HG03378 (cell line): ENCODE data around the gene PDXP.
"Not testable (repeated sequence)": the region's sequence is repeated elsewhere in the genome, so short reads cannot be mapped to it uniquely, and the experiment has no call there.

Experiments
- ATAC-seq: cut with Tn5 transposase; IDR thresholded peaks from one replicate; pipeline ENCODE4 v1.9.1; 2021; ENCODE audit warnings: mild to moderate bottlenecking, moderate library complexity; ENCODE audit not compliant: unreplicated experiment

Gene PDXP, protein sequence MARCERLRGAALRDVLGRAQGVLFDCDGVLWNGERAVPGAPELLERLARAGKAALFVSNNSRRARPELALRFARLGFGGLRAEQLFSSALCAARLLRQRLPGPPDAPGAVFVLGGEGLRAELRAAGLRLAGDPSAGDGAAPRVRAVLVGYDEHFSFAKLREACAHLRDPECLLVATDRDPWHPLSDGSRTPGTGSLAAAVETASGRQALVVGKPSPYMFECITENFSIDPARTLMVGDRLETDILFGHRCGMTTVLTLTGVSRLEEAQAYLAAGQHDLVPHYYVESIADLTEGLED

DNA sequence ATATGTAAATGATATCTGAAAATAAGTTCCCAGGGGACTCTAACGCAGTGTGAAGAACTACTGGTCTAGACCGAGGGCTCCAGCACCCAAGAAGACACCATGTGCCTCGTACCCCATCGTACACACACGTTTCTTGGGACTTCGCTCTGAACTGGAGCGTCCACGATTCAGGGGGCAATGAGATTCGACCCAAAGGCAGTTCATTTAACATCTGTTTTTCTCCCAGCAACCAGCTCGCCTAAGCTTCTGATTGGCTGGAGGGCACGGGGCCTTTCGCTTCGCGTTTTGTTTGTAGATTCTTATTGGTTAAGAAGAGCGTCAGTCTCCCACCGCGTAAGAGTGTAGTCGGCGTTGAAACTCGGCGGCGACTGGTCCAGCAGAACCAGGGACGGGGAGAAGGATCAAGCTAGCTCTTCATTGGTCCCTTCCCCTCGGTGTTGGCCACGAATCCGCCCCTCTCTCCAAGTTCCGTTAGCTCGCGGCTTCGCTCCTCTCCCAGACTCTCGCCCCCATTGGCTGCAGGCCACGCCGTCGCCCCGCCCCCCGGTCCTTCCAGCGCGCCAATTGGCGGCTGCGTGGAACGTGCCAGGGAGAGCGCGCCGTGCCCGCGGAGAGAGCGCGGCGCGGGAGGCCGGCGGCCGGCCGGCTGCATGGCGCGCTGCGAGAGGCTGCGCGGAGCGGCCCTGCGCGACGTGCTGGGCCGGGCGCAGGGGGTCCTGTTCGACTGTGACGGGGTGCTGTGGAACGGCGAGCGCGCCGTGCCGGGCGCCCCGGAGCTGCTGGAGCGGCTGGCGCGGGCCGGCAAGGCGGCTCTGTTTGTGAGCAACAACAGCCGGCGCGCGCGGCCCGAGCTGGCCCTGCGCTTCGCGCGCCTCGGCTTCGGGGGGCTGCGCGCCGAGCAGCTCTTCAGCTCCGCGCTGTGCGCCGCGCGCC lies at the start of gene PDXP:
TSS of gene PDXP (plus strand) at position 591 of the 933 bp plus-strand sequence. CDS start at position 651, 60 bp downstream.
- peak; percentile 74 for ATAC-seq

DNA sequence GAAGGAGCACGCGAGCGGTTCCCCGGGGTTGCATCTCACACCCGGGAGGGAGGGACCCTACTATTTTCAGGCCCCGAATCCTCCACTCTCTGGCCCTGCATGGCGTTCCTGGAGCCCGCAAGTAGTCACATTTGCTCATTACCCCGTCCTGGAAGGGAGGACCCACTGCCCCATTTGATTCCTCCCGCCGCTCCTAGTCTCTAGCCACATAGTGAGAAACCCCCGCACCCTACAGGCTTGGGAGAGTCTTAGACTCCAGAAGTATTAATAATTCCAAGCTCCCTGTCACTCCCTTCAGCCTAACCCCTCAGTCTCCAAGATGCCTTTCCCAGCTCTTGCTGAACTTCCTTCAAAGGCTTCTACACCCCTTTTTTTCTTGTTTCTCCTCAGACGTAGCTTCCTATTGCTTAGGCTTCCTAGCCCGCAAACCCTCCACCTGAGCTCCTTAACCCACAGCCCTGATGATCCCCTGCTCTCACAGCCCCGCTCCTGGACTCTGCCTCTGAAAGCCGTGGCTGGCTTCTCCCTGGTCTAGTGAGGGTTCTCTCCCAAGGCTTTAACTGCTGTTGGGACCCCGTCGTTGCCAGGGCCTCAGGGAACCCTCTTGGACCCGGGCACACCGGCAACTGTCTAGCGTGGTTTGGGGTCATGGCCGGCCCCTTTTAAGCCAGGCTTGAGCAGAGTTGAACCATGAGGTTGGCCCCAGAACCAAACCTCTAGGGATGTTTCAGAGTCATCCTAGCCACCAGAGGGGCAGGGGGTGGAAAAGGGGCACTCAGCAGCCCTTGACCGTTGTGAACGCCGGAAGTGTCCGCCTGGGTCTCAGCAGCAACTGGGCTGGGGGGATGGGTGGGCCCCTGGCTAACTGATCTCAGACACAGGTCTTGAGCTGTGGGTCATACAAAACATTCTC lies 49.0 kb upstream of the PDXP start:
- no peak for ATAC-seq

DNA sequence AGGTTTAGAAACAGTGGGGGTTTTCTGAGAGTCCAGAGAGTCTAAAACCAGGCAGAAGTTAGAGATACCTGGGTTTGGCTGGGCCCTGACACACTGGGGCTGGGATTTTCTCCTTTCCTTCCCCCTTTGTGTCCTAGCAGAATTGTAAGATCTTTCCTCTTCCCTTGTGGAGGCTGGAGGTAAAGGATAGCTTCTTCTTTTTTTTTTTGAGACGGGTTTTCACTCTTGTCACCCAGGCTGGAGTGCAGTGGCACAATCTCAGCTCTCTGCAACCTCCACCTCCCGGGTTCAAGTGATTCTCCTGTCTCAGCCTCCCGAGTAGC lies 48.4 kb upstream of the PDXP start:
- not testable (repeated sequence) for ATAC-seq

DNA sequence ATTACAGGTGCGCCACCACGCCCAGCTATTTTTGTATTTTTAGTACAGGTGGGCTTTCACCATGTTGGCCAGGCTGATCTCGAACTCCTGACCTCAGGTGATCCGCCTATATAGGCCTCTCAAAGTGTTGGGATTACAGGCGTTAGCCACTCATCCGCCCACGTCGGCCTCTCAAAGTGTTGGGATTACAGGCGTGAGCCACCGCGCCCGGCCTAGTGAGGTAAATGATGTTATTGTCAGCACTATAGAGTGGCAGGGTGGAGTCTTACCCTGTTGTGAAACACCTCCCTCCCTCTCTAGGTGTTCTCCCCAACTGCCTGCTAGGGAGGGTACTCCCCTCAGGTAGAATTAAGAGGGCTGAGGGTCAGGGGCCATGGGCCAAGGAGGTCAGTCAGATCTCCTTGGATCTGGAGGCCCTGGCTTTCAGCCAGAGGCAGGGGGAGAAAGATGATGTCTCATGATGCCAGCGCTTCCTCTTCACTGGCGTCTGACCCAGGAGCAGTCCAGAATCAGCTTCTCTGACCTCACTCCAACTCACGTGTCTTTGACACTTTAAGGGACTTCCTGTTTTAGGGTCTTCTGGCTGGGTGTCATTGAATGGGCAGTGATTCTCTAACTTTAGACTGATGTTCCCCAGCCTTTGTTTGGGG lies 47.9 kb upstream of the PDXP start:
- ATAC-seq: no peak

DNA sequence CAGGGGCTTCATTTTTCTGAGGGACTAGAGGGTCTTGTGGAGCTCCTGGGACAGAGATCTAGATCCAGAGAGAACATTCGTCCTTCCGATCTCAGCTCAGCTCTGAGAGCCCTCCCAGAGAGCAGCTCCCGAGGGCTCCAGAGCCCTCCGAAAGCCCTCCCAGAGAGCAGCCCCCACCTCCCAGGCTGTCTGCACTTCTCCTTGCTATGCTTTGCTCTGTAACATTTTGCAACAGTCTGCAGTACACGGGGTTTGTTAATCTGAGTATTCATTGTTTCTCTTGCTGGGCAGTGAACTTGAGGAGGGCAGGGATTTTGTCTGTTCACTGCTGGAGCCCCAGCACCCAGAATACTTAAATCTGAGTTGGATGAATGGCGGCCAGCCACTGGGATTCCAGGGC lies 47.3 kb upstream of the PDXP start:
- ATAC-seq: no peak

DNA sequence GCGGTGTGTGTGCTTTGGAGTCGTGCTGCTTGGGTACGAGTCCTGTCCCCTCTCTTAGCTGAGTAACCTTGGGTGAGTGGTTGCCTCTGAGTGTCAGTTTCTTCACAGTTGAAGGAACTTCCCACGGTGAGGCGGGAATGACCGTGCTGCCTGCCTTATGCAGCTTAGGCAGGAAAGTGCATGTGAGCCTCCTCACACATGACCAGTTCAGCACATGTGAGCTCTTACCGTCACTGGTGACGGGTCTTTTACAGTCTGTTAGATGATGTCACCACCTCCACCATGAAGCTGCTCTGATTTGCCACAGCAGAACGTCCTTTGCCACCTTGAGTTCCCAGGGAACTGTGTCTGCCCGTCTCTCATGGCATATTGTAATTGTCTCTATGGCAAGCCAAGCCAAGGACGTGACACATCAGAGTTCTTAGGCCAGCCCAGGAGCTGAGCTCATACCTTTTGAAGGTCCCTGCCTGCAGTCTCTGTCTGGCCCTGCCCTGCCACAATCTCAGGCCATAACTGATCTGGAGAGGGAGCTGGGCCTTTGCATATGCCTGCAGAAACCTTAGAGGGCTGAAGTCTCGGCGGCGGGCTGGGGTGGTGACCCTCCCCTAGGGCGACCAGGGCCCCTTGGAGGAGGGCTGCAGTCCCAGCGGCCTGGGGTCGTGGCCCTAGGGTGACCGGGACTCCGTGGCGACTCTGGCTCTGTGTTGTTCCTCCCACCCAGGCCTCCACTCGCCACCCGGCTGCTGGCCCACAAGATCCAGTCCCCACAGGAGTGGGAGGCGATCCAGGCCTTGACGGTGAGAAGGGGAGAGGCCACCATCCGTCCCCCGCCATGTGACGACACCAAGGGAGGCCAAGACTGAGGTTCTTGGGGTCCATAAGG lies 42.1 kb upstream of the PDXP start:
- no peak for ATAC-seq

DNA sequence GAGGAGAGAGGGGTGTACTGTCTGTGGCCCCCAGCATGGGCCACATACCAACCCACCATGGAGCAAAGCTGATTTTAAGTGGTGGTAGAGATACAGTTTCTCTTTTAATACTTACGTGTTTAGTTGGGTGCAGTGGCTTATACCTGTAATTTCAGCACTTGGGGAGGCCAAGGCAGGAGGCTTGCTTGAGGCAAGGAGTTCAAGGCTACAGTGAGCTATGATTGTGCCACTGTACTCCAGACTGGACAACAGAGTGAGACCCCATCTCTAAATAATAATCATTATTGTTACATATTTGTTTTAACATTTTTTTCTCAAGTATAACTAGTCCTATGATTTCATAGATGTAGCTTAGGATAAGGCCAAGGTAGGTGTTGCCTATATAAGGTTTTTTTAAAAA lies 41.1 kb upstream of the PDXP start:
- no peak for ATAC-seq

DNA sequence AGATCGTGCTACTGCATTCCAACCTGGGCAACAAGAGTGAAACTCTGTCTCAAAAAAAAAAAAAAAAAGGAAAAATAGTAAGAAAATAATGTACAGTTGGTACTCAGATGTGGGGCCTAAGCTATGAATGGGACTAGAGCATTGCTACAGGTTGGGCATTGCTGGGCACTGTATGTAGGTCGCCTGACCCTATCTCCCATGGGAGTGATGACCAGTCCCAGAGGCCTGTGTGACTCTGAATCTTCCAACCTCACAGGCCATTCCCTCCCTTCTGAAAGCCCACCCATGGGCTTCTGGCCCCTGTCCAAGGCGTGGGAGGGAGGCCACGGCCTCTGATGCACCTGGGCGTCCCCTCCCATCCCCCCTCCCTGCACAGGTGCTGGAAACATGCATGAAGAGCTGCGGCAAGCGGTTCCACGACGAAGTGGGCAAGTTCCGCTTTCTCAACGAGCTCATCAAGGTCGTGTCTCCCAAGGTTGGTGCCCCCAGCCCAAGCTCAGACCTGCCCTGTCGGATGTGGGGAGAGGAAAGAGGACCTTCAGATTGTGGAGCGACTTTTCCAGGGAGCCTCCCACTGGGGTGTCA lies 40.4 kb upstream of the PDXP start:
- no peak for ATAC-seq

DNA sequence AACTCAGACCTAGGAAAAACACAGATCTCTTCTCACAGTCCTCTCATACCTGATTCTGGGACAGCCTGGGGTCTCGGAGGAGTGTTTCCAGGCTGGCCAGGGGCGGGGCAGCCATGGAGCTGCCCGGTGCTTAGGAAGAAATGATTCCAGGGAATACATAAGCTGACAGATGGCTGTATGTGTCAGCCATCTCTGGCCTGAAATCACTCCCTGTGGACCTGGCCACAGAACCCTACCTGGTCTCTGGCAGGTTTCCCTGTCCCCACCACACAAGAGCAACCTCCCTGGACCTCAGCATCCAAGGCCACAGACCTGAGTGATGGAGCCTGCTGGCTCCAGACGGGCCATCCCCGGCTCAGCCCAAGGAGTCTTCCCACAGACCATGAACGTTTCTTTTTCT lies 39.8 kb upstream of the PDXP start:
- ATAC-seq: no peak

DNA sequence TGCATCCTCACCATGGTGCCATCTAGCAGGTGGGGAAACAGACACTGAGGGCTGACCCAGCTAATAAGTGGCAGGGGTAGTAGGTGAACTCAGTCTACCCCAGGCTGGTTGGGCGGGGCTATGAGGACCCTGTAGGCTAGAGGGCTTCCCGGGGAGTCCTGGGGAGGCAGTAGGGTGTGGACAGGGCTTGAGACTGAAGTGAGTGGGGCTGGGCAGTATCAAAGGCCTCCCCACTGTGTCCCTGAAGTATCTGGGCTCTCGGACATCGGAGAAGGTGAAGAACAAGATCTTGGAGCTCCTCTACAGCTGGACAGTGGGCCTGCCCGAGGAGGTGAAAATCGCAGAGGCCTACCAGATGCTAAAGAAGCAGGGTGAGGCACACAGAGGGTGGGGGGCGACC lies 38.5 kb upstream of the PDXP start:
- no peak for ATAC-seq

DNA sequence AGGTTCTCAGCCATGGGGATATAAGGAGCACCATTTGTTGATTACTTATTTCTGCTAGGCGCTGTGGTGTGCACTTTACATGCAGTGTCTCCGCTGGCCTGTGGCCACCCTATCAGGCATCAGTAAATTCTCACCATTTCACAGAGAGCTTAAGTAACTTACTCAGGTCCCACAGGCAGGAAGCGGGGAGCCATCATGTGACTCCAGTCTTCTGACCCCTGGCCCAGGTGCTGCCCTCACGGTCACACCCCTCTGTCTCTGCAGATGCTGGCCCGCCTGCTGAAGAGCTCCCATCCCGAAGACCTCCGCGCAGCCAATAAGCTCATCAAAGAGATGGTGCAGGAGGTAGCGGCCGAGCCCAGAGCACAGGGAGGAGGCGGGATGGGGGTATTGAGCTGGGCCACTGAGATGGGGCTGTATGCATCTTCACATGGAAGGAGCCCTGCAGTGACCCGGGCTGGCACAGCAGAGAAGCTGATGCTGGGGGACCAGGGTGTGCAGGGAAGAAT lies 37.1 kb upstream of the PDXP start:
- ATAC-seq: no peak

DNA sequence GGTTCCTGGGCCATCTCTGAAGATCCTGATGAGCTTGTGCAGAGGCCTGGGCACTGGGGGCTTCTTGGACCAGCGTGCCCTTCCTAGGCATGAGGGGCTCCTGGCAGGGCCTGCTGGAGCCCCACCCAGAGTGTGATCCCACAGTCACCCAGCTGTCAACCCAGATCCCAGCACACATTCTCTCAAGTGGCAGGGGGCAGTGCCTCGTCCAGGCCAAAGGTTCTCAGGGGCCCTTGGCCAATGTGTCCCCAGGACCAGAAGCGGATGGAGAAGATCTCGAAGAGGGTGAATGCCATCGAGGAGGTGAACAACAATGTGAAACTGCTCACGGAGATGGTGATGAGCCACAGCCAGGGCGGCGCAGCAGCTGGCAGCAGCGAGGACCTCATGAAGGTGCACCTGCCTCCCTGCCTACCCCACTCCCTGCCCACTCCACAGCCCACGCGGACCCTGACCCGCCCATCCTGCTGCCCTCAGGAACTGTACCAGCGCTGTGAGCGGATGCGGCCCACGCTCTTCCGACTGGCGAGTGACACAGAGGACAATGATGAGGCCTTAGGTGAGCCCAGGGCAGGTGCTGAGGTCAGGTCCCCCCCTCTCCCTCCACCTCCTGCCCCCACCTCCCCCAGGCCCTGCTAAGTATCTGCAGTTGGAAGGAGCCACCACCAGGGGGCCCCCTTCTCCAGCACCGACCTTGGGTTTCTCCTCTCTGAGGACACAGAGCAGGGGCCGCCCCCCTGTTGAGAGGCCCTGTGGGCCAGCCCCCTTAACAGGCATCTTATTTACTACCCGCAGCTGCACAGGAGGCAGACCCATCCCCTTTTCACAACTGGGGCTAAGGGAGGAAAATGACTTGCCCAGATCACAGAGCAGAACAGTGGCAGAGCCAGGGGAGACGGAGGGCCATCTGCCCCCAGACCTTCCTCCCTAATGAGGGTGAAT lies 35.2 kb upstream of the PDXP start:
- no peak for ATAC-seq

DNA sequence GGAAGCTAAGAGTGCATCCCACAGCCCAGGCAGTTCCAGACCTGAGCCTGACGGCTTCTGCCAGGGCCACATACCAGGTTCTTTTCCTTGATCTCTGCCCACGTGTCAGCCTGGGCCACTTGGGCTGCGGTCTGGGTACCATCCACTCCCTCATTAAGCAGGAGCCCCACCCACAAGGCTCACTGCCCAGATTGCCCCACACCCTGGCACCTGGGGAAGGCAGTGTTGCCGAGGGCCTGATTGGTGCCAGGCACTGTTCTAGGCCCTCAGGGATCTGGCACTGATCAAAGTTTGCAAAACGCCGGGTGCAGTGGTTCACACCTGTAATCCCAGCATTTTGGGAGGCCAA lies 34.5 kb upstream of the PDXP start:
- no peak for ATAC-seq

DNA sequence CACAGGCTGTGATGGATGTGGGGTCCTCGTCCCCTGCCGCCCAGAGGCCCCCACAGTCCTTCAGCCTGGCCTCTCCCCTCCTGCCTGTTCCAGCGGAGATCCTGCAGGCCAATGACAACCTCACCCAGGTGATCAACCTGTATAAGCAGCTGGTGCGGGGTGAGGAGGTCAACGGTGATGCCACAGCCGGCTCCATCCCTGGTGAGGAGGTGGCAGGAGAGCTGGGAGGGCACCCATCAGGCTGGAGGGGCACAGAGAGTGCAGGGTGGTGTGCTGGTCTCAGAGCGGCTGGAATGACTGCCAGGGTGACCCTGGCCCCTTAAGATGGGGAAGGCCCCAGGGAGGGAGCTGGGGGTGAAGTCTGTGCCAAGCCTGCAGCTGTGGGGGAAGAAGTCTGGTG lies 33.6 kb upstream of the PDXP start:
- ATAC-seq: no peak

DNA sequence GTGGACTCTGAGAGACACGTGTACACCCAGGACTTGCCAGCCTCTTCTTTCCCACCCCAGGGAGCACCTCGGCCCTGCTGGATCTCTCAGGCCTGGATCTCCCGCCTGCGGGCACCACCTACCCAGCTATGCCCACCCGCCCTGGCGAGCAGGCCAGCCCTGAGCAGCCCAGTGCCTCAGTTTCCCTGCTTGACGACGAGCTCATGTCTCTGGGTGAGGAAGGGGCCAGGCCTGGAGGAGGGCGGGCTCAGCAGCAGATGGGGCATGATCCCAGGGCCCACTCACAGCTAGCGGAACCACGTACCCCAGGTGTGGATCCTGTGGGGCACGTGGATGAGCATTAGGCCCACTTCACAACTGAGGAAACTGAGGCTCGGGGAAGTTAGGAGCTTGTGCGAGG lies 32.8 kb upstream of the PDXP start:
- ATAC-seq: no peak

DNA sequence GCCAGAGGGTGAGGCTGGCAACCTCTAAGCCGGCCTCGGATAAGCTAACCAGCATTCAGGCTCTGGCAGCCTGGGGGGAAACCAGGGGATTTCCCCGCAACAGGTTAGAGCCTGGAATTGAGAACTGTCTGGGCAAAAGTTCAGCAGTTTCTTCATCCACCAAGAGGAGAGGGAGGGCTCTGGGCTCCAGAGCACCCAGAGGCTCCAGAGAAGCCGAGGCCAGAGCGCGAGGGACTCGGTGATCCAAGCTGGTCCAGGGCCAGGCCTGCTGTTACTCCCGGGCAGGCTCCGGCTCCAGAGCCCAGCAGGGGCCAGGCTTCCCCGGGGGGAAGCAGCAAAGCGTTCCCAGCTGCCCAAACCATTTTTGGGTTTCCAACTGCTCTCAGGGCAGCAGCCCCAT lies 32.4 kb upstream of the PDXP start:
- no peak for ATAC-seq

DNA sequence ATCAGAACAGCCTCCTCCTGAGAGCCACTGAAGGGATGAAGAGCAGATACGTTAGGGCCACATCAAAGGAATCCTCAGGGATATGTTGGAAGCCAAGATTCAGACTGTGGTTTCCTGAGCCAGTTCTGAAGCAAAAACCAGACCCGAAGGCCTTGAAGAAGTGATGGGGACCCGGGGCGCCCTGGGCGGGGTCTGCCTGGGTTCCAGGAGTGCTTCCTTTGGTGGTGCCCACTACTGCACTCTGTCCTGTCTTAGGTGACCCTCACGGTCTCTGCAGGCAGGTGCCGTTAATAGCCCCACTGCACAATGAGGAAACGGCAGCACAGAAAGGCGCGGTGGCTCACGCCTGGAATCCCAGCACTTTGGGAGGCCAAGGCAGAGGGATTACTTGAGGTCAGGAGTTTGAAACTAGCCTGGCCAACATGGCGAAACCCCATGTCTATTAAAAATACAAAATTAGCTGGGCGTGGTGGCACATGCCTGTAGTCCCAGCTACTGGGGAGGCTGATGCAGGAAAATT lies 31.9 kb upstream of the PDXP start:
- no peak for ATAC-seq

DNA sequence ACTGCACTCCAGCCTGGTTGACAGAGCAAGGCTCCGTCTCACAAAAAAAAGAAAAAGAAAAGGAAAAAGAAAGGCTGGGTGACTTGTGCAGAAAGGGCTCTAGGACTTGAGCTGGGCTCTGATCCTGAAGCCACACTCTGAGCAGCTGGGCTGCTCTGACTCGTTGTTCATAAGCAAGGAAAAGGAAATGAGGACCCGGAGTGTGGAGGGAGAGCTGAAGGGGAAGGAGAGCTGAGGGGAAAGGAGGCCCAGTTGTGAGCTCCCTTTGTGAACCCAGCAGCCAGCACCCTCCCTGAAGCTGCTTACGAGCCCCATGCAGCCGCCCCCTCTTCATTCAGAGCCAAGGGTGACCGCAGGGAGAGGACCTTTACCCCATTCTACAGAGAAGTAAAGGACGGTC lies 31.4 kb upstream of the PDXP start:
- no peak for ATAC-seq
